HCT116 (cell line): ENCODE results near the gene CHCHD10. TPM values are rescaled to one million over a fixed set of nuclear protein-coding genes. Genes with fewer than 3 reads are reported as not detected.

Experiments
- ATAC-seq: fragments of 200-7000 bp; cut with Tn5 transposase; 2 replicates; pipeline ENCODE4 v1.9.1; 2020; ENCODE audit warnings: mild to moderate bottlenecking, moderate library complexity
- BruUV-seq: library from RNA; stranded (reverse); fragments of 400-500 nt; replicated peaks from 2 replicates; lab custom pipeline; 2021; lab: Mats Ljungman, UMichigan
- CTCF ChIA-PET: fragments of 300-600 bp; sonication (Branson Sonifier 250); formaldehyde crosslinking; loops from one replicate; lab custom pipeline; 2021; ENCODE audit warnings: antibody characterized with exemption; lab: Charles Lee
- POLR2A ChIA-PET: fragments of 300-600, 350-600 bp; sonication (Branson Sonifier 250); formaldehyde crosslinking; loops from one replicate; lab custom pipeline; 2021; ENCODE audit warnings: antibody characterized with exemption; lab: Charles Lee
- RAD21 ChIA-PET, 2 experiments: fragments of 300-600 bp; sonication (Branson Sonifier 250); formaldehyde crosslinking; loops; one replicate each; lab custom pipeline; 2023; ENCODE audit warnings: low total read pairs in 2 of 2; ENCODE audit not compliant: uncharacterized antibody in 2 of 2, unreplicated experiment in 2 of 2, low non-redundant PET in 1 of 2; lab: Charles Lee
- DNase-seq: peaks from one replicate; pipeline ENCODE4 v3.0.0-alpha.2; 2010; ENCODE audit warnings: low read depth, low spot score
- H2AFZ ChIP-seq: fragments of 200-600 bp; shearing (Covaris generic), sonication (generic); 2 replicates; pipeline ENCODE4 v1.6.1; 2017; ENCODE audit warnings: low read depth, mixed run types, mixed read lengths, antibody characterized with exemption, low read length; ENCODE audit not compliant: poor library complexity, severe bottlenecking
- H3K27ac ChIP-seq: 2 replicates; pipeline ENCODE4 v1.5.1; 2012; ENCODE audit warnings: low read depth, low read length
- H3K27me3 ChIP-seq: fragments of 200-600 bp; sonication (generic); 2 replicates; pipeline ENCODE4 v1.6.1; 2016; ENCODE audit warnings: mixed run types, low read length, mixed read lengths; ENCODE audit not compliant: insufficient read depth
- H3K36me3 ChIP-seq, 2 experiments: fragments of 200-500 bp in 1 of 2; fragments of 200-600 bp in 1 of 2; sonication (Bioruptor generic) in 1 of 2; sonication (generic) in 1 of 2; 2 replicates each; pipeline versions ENCODE4 v1.5.1 to v1.6.1; 2014 to 2016; ENCODE audit warnings: low read length in 2 of 2, inconsistent platforms in 1 of 2, mixed read lengths in 1 of 2, mixed run types in 1 of 2; ENCODE audit not compliant: insufficient read depth in 2 of 2, control insufficient read depth in 1 of 2
- H3K4me1 ChIP-seq, 2 experiments: fragments of 200-600 bp in 1 of 2; sonication (generic) in 1 of 2; 2 replicates each; pipeline versions ENCODE4 v1.5.1 to v1.6.1; 2012 to 2017; ENCODE audit warnings: low read length in 2 of 2, inconsistent platforms in 1 of 2, mild to moderate bottlenecking in 1 of 2, mixed read lengths in 1 of 2, mixed run types in 1 of 2, moderate library complexity in 1 of 2; ENCODE audit not compliant: insufficient read depth in 2 of 2, control insufficient read depth in 1 of 2
- H3K4me2 ChIP-seq: fragments of 200-600 bp; sonication (generic); 2 replicates; pipeline ENCODE4 v1.6.1; 2017; ENCODE audit warnings: mixed run types, low read length, mixed read lengths
- H3K4me3 ChIP-seq, 2 experiments: fragments of 200-600 bp in 1 of 2; sonication (generic) in 1 of 2; replicated peaks in 1 of 2; 2 replicates each; pipeline ENCODE4 v1.5.1; 2011 to 2016; ENCODE audit warnings: low read length in 2 of 2, control low read depth in 1 of 2, low read depth in 1 of 2, mild to moderate bottlenecking in 1 of 2, mixed read lengths in 1 of 2, mixed run types in 1 of 2
- H3K79me2 ChIP-seq: fragments of 200-600 bp; sonication (generic); 2 replicates; pipeline ENCODE4 v1.6.1; 2017; ENCODE audit warnings: mild to moderate bottlenecking, mixed run types, low read length, moderate library complexity, mixed read lengths; ENCODE audit not compliant: insufficient read depth
- H3K9ac ChIP-seq: fragments of 200-600 bp; sonication (generic); 2 replicates; pipeline ENCODE4 v1.6.1; 2016; ENCODE audit warnings: low read length, mixed read lengths
- H3K9me2 ChIP-seq: fragments of 200-600 bp; sonication (generic), shearing (Covaris generic); 2 replicates; pipeline ENCODE4 v1.6.1; 2017; ENCODE audit warnings: mixed run types, mild to moderate bottlenecking, moderate library complexity; ENCODE audit not compliant: insufficient read depth
- H3K9me3 ChIP-seq, 2 experiments: fragments of 200-500 bp in 1 of 2; fragments of 200-600 bp in 1 of 2; sonication (Bioruptor generic) in 1 of 2; sonication (generic) in 1 of 2; 2 replicates each; pipeline ENCODE4 v1.6.1; 2014 to 2017; ENCODE audit warnings: low read length in 2 of 2, mixed read lengths in 2 of 2, inconsistent platforms in 1 of 2, low read depth in 1 of 2, mild to moderate bottlenecking in 1 of 2, mixed run types in 1 of 2, moderate library complexity in 1 of 2; ENCODE audit not compliant: control insufficient read depth in 1 of 2, insufficient read depth in 1 of 2
- H4K20me1 ChIP-seq: fragments of 200-600 bp; sonication (generic), shearing (Covaris generic); 2 replicates; pipeline ENCODE4 v1.6.1; 2017; ENCODE audit warnings: mixed run types, mild to moderate bottlenecking, moderate library complexity; ENCODE audit not compliant: insufficient read depth
- ATF3 ChIP-seq: IDR thresholded peaks from 2 replicates; pipeline ENCODE4 v1.6.1; 2012
- CBX3 ChIP-seq: IDR thresholded peaks from 2 replicates; pipeline ENCODE4 v1.6.1; 2012; ENCODE audit warnings: low read depth
- CEBPB ChIP-seq: IDR thresholded peaks from 2 replicates; pipeline ENCODE4 v1.6.1; 2012; ENCODE audit warnings: low read depth
- EGR1 ChIP-seq: IDR thresholded peaks from 2 replicates; pipeline ENCODE4 v1.6.1; 2012; ENCODE audit warnings: low read depth
- ELF1 ChIP-seq: IDR thresholded peaks from 2 replicates; pipeline ENCODE4 v1.6.1; 2012; ENCODE audit warnings: low read depth, borderline replicate concordance
- EZH2 ChIP-seq: fragments of 200-600 bp; sonication (generic); IDR thresholded peaks from 2 replicates; pipeline ENCODE4 v1.6.1; 2017; ENCODE audit warnings: antibody characterized with exemption, mixed run types
- EZH2phosphoT487 ChIP-seq: fragments of 200-600 bp; IDR thresholded peaks from 2 replicates; pipeline ENCODE4 v1.6.1; 2018; ENCODE audit warnings: antibody characterized with exemption, borderline replicate concordance
- FOSL1 ChIP-seq: IDR thresholded peaks from 2 replicates; pipeline ENCODE4 v1.6.1; 2012; ENCODE audit warnings: low read depth
- JUND ChIP-seq: IDR thresholded peaks from 2 replicates; pipeline ENCODE4 v1.6.1; 2012
- POLR2A ChIP-seq: IDR thresholded peaks from 2 replicates; pipeline ENCODE4 v1.7.0; 2011; ENCODE audit warnings: borderline replicate concordance; ENCODE audit not compliant: insufficient read depth, insufficient read length; ENCODE audit errors: extremely low read depth
- RAD21 ChIP-seq: IDR thresholded peaks from 2 replicates; pipeline ENCODE4 v1.6.1; 2012; ENCODE audit warnings: low read depth, mild to moderate bottlenecking
- SIN3A ChIP-seq: IDR thresholded peaks from 2 replicates; pipeline ENCODE4 v1.6.1; 2012; ENCODE audit warnings: low read depth
- SP1 ChIP-seq: IDR thresholded peaks from 2 replicates; pipeline ENCODE4 v1.6.1; 2012; ENCODE audit warnings: low read depth
- SRF ChIP-seq: IDR thresholded peaks from 2 replicates; pipeline ENCODE4 v1.6.1; 2012; ENCODE audit warnings: low read depth
- TCF7L2 ChIP-seq: IDR thresholded peaks from 2 replicates; pipeline ENCODE4 v1.7.0; 2011; ENCODE audit warnings: borderline replicate concordance, inconsistent platforms; ENCODE audit not compliant: insufficient read depth, insufficient read length; ENCODE audit errors: extremely low read depth
- YY1 ChIP-seq: IDR thresholded peaks from 2 replicates; pipeline ENCODE4 v1.6.1; 2011; ENCODE audit warnings: low read length, low read depth, moderate library complexity, mild to moderate bottlenecking; ENCODE audit not compliant: insufficient replicate concordance; ENCODE audit errors: extremely low read depth
- ZBTB33 ChIP-seq: IDR thresholded peaks from 2 replicates; pipeline ENCODE4 v1.6.1; 2011; ENCODE audit warnings: mild to moderate bottlenecking, low read length, moderate library complexity; ENCODE audit not compliant: insufficient replicate concordance; ENCODE audit errors: extremely low read depth
- ZFX ChIP-seq: fragments of 450-650 bp; IDR thresholded peaks from 2 replicates; pipeline ENCODE4 v1.6.1; 2017
- ZNF274 ChIP-seq: fragments of 200-500 bp; sonication (Bioruptor generic); IDR thresholded peaks from 2 replicates; pipeline ENCODE4 v1.6.1; 2014; ENCODE audit warnings: mild to moderate bottlenecking, low read depth, low read length, inconsistent platforms
- intact Hi-C: fragments of 100-400 bp; cut with micrococcal nuclease; formaldehyde crosslinking; loops from 2 replicates; pipeline ENCODE4 v1.10.0; 2022
- total RNA-seq: library from RNA; stranded (reverse); gene quantifications from one replicate; pipeline ENCODE4 v1.2.1, GENCODE V29; 2021; ENCODE audit not compliant: unreplicated experiment

Gene CHCHD10
- total RNA-seq, 1 experiment from 2014 or later = 279 TPM

- ChIA-PET RAD21 (no interaction called here), CTCF (no interaction called here), POLR2A (interaction anchor here (0.6 kb wide), 1 partner anchor 21 kb away, joined by 3 read pairs; no protein-coding TSS in a partner anchor)
- ATAC-seq (no peak), DNase-seq (no peak)
- no peaks in the 10 kb centered on the region for H3K9me3 ChIP-seq
- H3K79me2 ChIP-seq = peaks cover 61% of the 10 kb centered on the region
- H3K4me3 ChIP-seq = no peak overlapping the region
- H4K20me1 ChIP-seq = peaks cover 8% of the 10 kb centered on the region; the same call in 1 of the 2 replicates
- H3K9me2 ChIP-seq = no peaks in the 10 kb centered on the region
- no peak overlapping the region for H3K4me2 ChIP-seq
- intact Hi-C loops = no loop called here
- H3K27ac ChIP-seq = no peak overlapping the region
- H3K9ac ChIP-seq = no peak overlapping the region
- peaks cover 12 to 22% of the 10 kb centered on the region in 2 experiments; a peak in 3 of 4 replicates for H3K36me3 ChIP-seq
- BruUV-seq = no TSS peak
- TF ChIP-seq TCF7L2 (no peak), ATF3 (no peak), CBX3 (no peak), SRF (no peak), YY1 (no peak), ZBTB33 (no peak), RAD21 (no peak), ZFX (no peak), ZNF274 (no peak), SP1 (no peak), CEBPB (no peak), POLR2A (no peak), EZH2phosphoT487 (no peak), FOSL1 (no peak), JUND (no peak), EZH2 (no peak), SIN3A (no peak), ELF1 (no peak), EGR1 (no peak)
- H2AFZ ChIP-seq = no peak overlapping the region
- H3K4me1 ChIP-seq = peaks cover 9 to 14% of the 10 kb centered on the region in 2 experiments; a peak in 3 of 4 replicates
- no peaks in the 10 kb centered on the region for H3K27me3 ChIP-seq
Observed at GRCh38 chr22:23791738-23792645, 24.2 kb upstream of the CHCHD10 start.
